ENCODE data around the gene TOR1A.
"Not testable (repeated sequence)": the region's sequence is repeated elsewhere in the genome, so short reads cannot be mapped to it uniquely, and the experiment has no call there.

The TOR1A gene

GRCh38 chr9:129786481-129786880, 37.5 kb downstream of the TOR1A start:
- no peak overlapping the region for H3K9ac ChIP-seq
- H3K4me2 ChIP-seq = no peak overlapping the region
- no peak overlapping the region for H3K4me3 ChIP-seq (IDR thresholded peaks at IDR 0.05; ENCODE audit: insufficient read depth, low read depth, low read length)
- TF ChIP-seq CTCF (conservative IDR thresholded peaks at IDR 0.05; ENCODE audit: low read depth, low read length) = no peak
- no peak overlapping the region for H2AFZ ChIP-seq (ENCODE audit: low read depth)
- H4K20me1 ChIP-seq (ENCODE audit: insufficient read depth) = no peaks in the 10 kb centered on the region
- no peak overlapping the region for H3K27ac ChIP-seq
- peaks cover 51% of the 10 kb centered on the region for H3K27me3 ChIP-seq (ENCODE audit: insufficient read depth, low read depth)
- H3K36me3 ChIP-seq (ENCODE audit: insufficient read depth) = no peaks in the 10 kb centered on the region
- H3K4me1 ChIP-seq (ENCODE audit: low read depth, poor library complexity, severe bottlenecking) = peaks cover 3% of the 10 kb centered on the region
- no peaks in the 10 kb centered on the region for H3K79me2 ChIP-seq (ENCODE audit: insufficient read depth, low read depth)

- Histone ChIP-seq H2AFZ (ENCODE audit: low read depth) (no peak overlapping the region), H4K20me1 (ENCODE audit: insufficient read depth) (no peaks in the 10 kb centered on the region), H3K79me2 (ENCODE audit: insufficient read depth, low read depth) (no peaks in the 10 kb centered on the region), H3K36me3 (ENCODE audit: insufficient read depth) (no peaks in the 10 kb centered on the region), H3K9ac (no peak overlapping the region), H3K4me2 (no peak overlapping the region), H3K4me3 (IDR thresholded peaks at IDR 0.05; ENCODE audit: insufficient read depth, low read depth, low read length) (no peak overlapping the region), H3K27ac (no peak overlapping the region), H3K4me1 (ENCODE audit: low read depth, poor library complexity, severe bottlenecking) (peaks cover 3% of the 10 kb centered on the region), H3K27me3 (ENCODE audit: insufficient read depth, low read depth) (peaks cover 51% of the 10 kb centered on the region)
- TF ChIP-seq CTCF (conservative IDR thresholded peaks at IDR 0.05; ENCODE audit: low read depth, low read length) = no peak
These were observed 38.1 kb downstream of the TOR1A start for GRCh38 chr9:129785866-129786265.

GRCh38 chr9:129784970-129785369, 39.0 kb downstream of the TOR1A start:
- H3K4me3 ChIP-seq (IDR thresholded peaks at IDR 0.05; ENCODE audit: insufficient read depth, low read depth, low read length); H3K9ac ChIP-seq; H3K36me3 ChIP-seq (ENCODE audit: insufficient read depth); H2AFZ ChIP-seq (ENCODE audit: low read depth); H4K20me1 ChIP-seq (ENCODE audit: insufficient read depth); H3K27ac ChIP-seq; H3K79me2 ChIP-seq (ENCODE audit: insufficient read depth, low read depth); H3K4me1 ChIP-seq (ENCODE audit: low read depth, poor library complexity, severe bottlenecking); H3K4me2 ChIP-seq: not testable (repeated sequence)
- peaks cover 52% of the 10 kb centered on the region for H3K27me3 ChIP-seq (ENCODE audit: insufficient read depth, low read depth)

GRCh38 chr9:129783516-129784361, 40.2 kb downstream of the TOR1A start:
- TF ChIP-seq CTCF (conservative IDR thresholded peaks at IDR 0.05; ENCODE audit: low read depth, low read length) = peak; percentile 93
- H3K9ac ChIP-seq = no peak overlapping the region
- H4K20me1 ChIP-seq (ENCODE audit: insufficient read depth) = no peaks in the 10 kb centered on the region
- H3K4me1 ChIP-seq (ENCODE audit: low read depth, poor library complexity, severe bottlenecking) = no peaks in the 10 kb centered on the region
- H3K27ac ChIP-seq = no peak overlapping the region
- no peaks in the 10 kb centered on the region for H3K36me3 ChIP-seq (ENCODE audit: insufficient read depth)
- H3K79me2 ChIP-seq (ENCODE audit: insufficient read depth, low read depth) = no peaks in the 10 kb centered on the region
- H3K27me3 ChIP-seq (ENCODE audit: insufficient read depth, low read depth) = peaks cover 46% of the 10 kb centered on the region
- no peak overlapping the region for H2AFZ ChIP-seq (ENCODE audit: low read depth)
- no peak overlapping the region for H3K4me3 ChIP-seq (IDR thresholded peaks at IDR 0.05; ENCODE audit: insufficient read depth, low read depth, low read length)
- H3K4me2 ChIP-seq = no peak overlapping the region

- Histone ChIP-seq H3K4me2 (no peak overlapping the region), H4K20me1 (ENCODE audit: insufficient read depth) (no peaks in the 10 kb centered on the region), H3K4me3 (IDR thresholded peaks at IDR 0.05; ENCODE audit: insufficient read depth, low read depth, low read length) (no peak overlapping the region), H3K36me3 (ENCODE audit: insufficient read depth) (no peaks in the 10 kb centered on the region), H3K79me2 (ENCODE audit: insufficient read depth, low read depth) (no peaks in the 10 kb centered on the region), H3K27ac (no peak overlapping the region), H3K4me1 (ENCODE audit: low read depth, poor library complexity, severe bottlenecking) (peaks cover 5% of the 10 kb centered on the region), H2AFZ (ENCODE audit: low read depth) (no peak overlapping the region), H3K9ac (no peak overlapping the region), H3K27me3 (ENCODE audit: insufficient read depth, low read depth) (peaks cover 35% of the 10 kb centered on the region)
- no peak for TF ChIP-seq CTCF (conservative IDR thresholded peaks at IDR 0.05; ENCODE audit: low read depth, low read length)
These were observed 42.0 kb downstream of the TOR1A start for GRCh38 chr9:129781981-129782380.
